Uterus (tissue), 4 donors: ENCODE data around the gene PHPT1. TPM values are rescaled to one million over a fixed set of nuclear protein-coding genes. Genes with fewer than 3 reads are reported as not detected.
"Not testable (repeated sequence)": the region's sequence is repeated elsewhere in the genome, so short reads cannot be mapped to it uniquely, and the experiment has no call there.

Source experiments
- DNase-seq, 2 donors: peaks; one replicate each; pipeline ENCODE4 v3.0.0-alpha.2; 2019 to 2020
- H3K27ac ChIP-seq, 2 donors: fragments of 200-600 bp; sonication (generic); 1 replicate in 1 of 2; 2 replicates in 1 of 2; pipeline ENCODE4 v1.5.1; 2016 to 2018
- H3K27me3 ChIP-seq, 2 donors: fragments of 200-600 bp; sonication (generic); one replicate each; pipeline ENCODE4 v1.5.1; 2018 to 2019; ENCODE audit warnings: control low read depth in 1 of 2
- H3K36me3 ChIP-seq, 2 donors: fragments of 200-600 bp; sonication (generic); one replicate each; pipeline ENCODE4 v1.5.1; 2019; ENCODE audit warnings: control low read depth in 1 of 2
- H3K4me1 ChIP-seq, 2 donors: fragments of 200-600 bp; sonication (generic); one replicate each; pipeline ENCODE4 v1.5.1; 2018 to 2019; ENCODE audit warnings: control low read depth in 1 of 2
- H3K4me3 ChIP-seq, 2 donors: fragments of 200-600 bp; sonication (generic); 1 replicate in 1 of 2; 2 replicates in 1 of 2; pipeline ENCODE4 v1.5.1; 2018 to 2019; ENCODE audit warnings: mild to moderate bottlenecking in 1 of 2
- H3K9me3 ChIP-seq, 2 donors: fragments of 200-600 bp; sonication (generic); one replicate each; pipeline ENCODE4 v1.5.1; 2019; ENCODE audit warnings: control low read depth in 1 of 2
- POLR2A ChIP-seq, 2 donors: fragments of 450-650 bp; IDR thresholded peaks; one replicate each; pipeline ENCODE4 v1.6.1; 2016; ENCODE audit warnings: antibody characterized with exemption in 2 of 2, mild to moderate bottlenecking in 1 of 2, moderate library complexity in 1 of 2
- intact Hi-C: fragments of 100-400 bp; cut with DNase I; formaldehyde crosslinking; loops from one replicate; pipeline ENCODE4 v1.15.1; 2023; ENCODE audit warnings: low total_unique reads
- total RNA-seq, 4 donors: library from RNA; depleted of rRNA in 3 of 4; stranded (reverse); fragments of >200 nt in 3 of 4; gene quantifications; one replicate each; pipeline versions ENCODE4 v1.1.0 to v1.2.4, GENCODE V29; 2014 to 2023
- TF ChIP-seq, protein P1 (sequence below), 4 experiments: fragments of 200-600 bp in 2 of 4; fragments of 450-650 bp in 2 of 4; sonication (generic) in 2 of 4; IDR thresholded peaks; one replicate each; pipeline ENCODE4 v1.5.1; 2016 to 2019; ENCODE audit warnings: antibody characterized with exemption in 4 of 4, mild to moderate bottlenecking in 2 of 4, moderate library complexity in 1 of 4
- donor health status: DM: yes; HTN: yes; CAD: no.

Gene PHPT1
- total RNA-seq, 4 donors from 2014 or later = 12.4 to 55.5 (median 31.4) TPM

DNA sequence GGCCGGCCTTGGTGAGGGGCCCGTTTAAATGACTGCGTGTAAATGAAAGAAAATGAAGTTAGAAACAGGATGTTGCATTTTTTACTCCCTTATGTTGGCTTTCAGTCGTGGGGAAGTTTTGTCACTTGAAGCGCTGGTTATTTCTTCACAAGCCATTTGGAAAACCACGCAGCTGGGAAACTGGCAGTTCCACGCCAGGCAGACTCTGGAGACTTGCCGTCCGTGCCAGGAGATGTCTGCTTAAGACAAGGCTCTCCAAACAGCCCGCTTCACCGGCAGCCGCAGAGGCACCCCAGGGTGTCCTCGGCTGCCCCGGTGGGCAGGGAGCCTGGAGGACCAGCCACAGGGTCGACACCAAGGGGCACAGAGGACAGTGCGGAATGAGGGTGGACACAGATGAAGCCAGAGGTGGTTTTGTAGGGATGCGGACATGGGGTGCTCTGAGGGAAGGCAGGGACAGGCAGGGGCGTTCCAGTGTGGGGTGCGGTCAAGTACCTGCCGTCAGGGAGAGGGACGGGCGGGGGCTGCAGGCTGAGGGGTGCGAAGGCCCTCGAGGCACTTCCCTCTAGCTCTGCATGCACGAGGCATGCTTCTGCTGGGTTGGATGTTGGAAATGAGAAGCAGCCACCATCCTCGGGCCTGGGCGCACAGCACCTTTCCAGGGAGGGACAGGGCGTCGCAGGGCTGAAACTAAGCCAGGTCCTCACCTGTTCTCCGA lies 18.0 kb upstream of the PHPT1 start:
- no peak for TF ChIP-seq POLR2A (IDR thresholded peaks at IDR 0.05)
- TF ChIP-seq, protein P1, sequence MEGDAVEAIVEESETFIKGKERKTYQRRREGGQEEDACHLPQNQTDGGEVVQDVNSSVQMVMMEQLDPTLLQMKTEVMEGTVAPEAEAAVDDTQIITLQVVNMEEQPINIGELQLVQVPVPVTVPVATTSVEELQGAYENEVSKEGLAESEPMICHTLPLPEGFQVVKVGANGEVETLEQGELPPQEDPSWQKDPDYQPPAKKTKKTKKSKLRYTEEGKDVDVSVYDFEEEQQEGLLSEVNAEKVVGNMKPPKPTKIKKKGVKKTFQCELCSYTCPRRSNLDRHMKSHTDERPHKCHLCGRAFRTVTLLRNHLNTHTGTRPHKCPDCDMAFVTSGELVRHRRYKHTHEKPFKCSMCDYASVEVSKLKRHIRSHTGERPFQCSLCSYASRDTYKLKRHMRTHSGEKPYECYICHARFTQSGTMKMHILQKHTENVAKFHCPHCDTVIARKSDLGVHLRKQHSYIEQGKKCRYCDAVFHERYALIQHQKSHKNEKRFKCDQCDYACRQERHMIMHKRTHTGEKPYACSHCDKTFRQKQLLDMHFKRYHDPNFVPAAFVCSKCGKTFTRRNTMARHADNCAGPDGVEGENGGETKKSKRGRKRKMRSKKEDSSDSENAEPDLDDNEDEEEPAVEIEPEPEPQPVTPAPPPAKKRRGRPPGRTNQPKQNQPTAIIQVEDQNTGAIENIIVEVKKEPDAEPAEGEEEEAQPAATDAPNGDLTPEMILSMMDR (IDR thresholded peaks at IDR 0.05) = no peak
- intact Hi-C loops = no loop called here
- no peaks in the 10 kb centered on the region for H3K27me3 ChIP-seq
- no peaks in the 10 kb centered on the region for H3K4me1 ChIP-seq
- no peaks in the 10 kb centered on the region for H3K36me3 ChIP-seq
- H3K9me3 ChIP-seq = no peaks in the 10 kb centered on the region
- H3K27ac ChIP-seq = no peak overlapping the region
- no peak for DNase-seq
- no peak overlapping the region for H3K4me3 ChIP-seq

DNA sequence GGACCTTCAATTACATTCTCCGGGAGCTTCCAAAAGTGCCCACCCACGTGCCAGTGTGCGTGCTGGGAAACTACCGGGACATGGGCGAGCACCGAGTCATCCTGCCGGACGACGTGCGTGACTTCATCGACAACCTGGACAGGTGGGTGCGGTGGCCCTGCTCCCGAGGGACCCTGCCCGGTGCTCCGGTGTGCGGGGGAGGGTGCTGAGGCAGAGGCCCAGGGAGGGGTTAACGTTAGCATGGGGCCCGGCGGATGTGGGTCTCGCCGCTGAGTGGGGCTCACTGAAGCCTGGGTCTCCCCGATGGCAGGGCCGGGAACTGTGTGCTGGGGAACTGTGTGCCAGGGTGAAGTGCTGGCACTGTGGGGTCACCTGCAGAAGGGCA lies 17.5 kb upstream of the PHPT1 start:
- H3K4me1 ChIP-seq = no peaks in the 10 kb centered on the region
- no peaks in the 10 kb centered on the region for H3K27me3 ChIP-seq
- no peaks in the 10 kb centered on the region for H3K9me3 ChIP-seq
- no peak overlapping the region for H3K4me3 ChIP-seq
- H3K27ac ChIP-seq = no peak overlapping the region
- no peak for DNase-seq
- intact Hi-C loops = no loop called here
- TF ChIP-seq, protein P1 (IDR thresholded peaks at IDR 0.05) = no peak
- TF ChIP-seq POLR2A (IDR thresholded peaks at IDR 0.05) = no peak
- no peaks in the 10 kb centered on the region for H3K36me3 ChIP-seq

DNA sequence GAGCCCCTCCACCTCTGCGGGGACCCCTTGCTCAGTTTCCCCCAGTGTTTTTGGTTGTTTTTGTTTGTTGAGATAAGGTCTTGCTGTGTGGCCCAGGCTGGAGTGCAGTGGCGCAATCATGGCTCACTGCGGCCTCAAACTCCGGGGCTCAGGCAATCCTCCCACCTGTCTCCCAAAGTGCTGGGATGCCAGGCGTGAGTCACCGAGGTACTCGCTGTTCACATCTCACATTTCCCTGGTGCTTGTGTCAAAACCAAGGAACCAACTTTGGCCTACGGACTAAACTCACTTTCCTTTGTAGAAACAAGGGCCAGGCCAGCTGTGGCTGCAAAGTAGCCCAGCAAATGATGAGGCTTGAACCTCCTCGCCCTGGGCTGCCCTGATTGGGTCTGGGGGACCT lies 16.6 kb upstream of the PHPT1 start:
- Histone ChIP-seq H3K4me3 (no peak overlapping the region), H3K4me1 (no peaks in the 10 kb centered on the region), H3K27ac (no peak overlapping the region), H3K36me3 (no peaks in the 10 kb centered on the region), H3K27me3 (no peaks in the 10 kb centered on the region), H3K9me3 (no peaks in the 10 kb centered on the region)
- intact Hi-C loops = no loop called here
- TF ChIP-seq POLR2A (IDR thresholded peaks at IDR 0.05) = no peak
- TF ChIP-seq, protein P1 (IDR thresholded peaks at IDR 0.05) = no peak
- no peak for DNase-seq

DNA sequence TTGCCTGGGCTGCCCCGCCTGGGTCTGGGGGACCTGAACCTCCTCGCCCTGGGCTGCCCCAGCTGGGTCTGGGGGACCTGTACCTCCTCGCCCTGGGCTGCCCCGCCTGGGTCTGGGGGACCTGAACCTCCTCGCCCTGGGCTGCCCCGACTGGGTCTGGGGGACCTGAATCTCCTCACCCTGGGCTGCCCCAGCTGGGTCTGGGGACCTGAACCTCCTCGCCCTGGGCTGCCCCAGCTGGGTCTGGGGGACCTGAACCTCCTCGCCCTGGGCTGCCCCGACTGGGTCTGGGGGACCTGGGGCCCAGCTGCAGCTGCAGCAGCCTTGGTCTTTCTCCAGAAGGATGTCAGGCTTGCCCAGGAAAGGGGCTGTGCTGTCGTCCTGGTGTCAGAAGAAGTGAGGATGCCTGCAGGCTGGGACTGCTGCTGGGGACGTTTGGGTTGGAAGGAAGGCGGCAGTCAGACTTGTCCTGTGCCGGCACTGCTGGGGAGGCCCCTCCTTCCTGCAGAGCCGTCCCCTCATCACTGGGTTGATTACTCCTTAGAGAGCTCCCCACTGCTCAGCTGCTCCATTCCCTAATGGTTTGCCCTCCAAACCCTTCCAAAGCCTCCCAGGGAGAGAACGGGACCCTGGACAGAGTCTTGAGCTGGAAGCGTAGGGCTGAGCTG lies 15.7 kb upstream of the PHPT1 start:
- H3K27me3 ChIP-seq, H3K27ac ChIP-seq, H3K4me1 ChIP-seq, H3K4me3 ChIP-seq, DNase-seq, intact Hi-C loops, H3K36me3 ChIP-seq, H3K9me3 ChIP-seq: not testable (repeated sequence)

DNA sequence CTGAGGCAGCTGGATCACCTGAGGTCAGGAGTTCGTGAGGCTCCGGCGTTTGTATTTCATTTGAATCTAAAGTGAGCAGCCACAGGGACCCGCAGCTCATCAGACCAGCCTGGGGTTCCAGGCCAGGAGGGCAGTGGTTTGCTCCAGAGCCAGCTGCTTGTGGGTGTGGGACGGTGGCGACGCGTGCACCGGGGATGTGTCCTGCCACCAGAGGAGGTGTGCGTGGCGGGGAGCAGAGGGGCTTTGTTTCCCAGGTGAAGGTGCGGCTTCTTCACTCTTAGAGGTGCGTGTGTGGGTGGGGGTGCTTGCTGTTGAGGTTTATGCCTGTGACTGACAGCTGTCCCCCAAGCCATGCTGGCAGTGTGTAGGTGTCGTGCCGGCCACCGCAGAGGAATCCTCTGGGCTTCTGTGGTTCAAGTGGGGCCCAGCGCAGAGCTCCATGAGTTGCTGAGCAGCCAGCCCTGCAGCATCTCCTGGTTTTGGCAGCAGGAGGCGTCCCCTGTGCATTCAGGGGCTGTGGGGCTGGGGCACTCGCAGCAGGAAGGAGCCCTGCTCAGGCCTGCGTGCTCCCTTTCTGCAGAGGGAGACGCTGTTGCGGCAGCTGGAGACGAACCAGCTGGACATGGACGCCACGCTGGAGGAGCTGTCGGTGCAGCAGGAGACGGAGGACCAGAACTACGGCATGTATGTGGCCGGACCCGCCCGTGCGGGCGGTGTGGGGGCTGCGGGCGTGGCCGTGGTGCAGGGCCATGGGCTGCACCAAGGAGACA lies 13.9 kb upstream of the PHPT1 start:
- Histone ChIP-seq H3K27me3 (no peaks in the 10 kb centered on the region), H3K4me3 (no peak overlapping the region), H3K4me1 (no peaks in the 10 kb centered on the region), H3K27ac (no peak overlapping the region), H3K9me3 (no peaks in the 10 kb centered on the region), H3K36me3 (no peaks in the 10 kb centered on the region)
- no peak for DNase-seq
- intact Hi-C loops = no loop called here
- no peak for TF ChIP-seq POLR2A (IDR thresholded peaks at IDR 0.05)
- TF ChIP-seq, protein P1 (IDR thresholded peaks at IDR 0.05) = no peak
